ENCODE measurements around the gene VWA7. TPM values are rescaled to one million over a fixed set of nuclear protein-coding genes. Genes with fewer than 3 reads are reported as not detected.

Gene VWA7
- polyA plus RNA-seq, 1 of the 3 experiments (the other 2 are of a cell fraction), result 0.56 TPM

- Histone ChIP-seq H3K36me3 (replicated peaks in 1 of 2; ENCODE audit: control insufficient read depth in 1 of 2, insufficient read depth in 2 of 2, low read length in 1 of 2) (no peaks in the 10 kb centered on the region), H3K4me2 (peak overlapping the region; percentile 74), H3K9me2 (no peaks in the 10 kb centered on the region), H3K4me1 (ENCODE audit: control insufficient read depth in 1 of 2, insufficient read depth in 2 of 2, low read depth in 1 of 2, low read length in 1 of 2) (peaks cover 7 to 9% of the 10 kb centered on the region in 2 experiments; a peak in 2 of 4 replicates), H3K79me2 (ENCODE audit: insufficient read depth) (peaks cover 23% of the 10 kb centered on the region), H4K20me1 (ENCODE audit: insufficient read depth) (no peaks in the 10 kb centered on the region), H3K27ac (ENCODE audit: low read depth in 2 of 2, low read length in 1 of 2) (peak overlapping the region; percentile 86 to 90), H3K4me3 (ENCODE audit: low read depth in 2 of 2, low read length in 1 of 2) (peak overlapping the region; percentile 37 to 57), H3K9me3 (no peaks in the 10 kb centered on the region), H2AFZ (ENCODE audit: low read depth) (peak overlapping the region; percentile 93), H3K9ac (peak overlapping the region; percentile 73), H3F3A (replicated peaks; ENCODE audit: insufficient read depth) (peaks cover 8% of the 10 kb centered on the region), H3K27me3 (ENCODE audit: insufficient read depth) (no peaks in the 10 kb centered on the region)
- DNase-seq, result no peak
- POLR2A ChIA-PET, result interaction anchor here (0.6 to 2.2 kb wide), 9 partner anchors 12 to 228 kb away, joined by 3 to 10 read pairs (median 3); partner anchors contain the start of genes ABHD16A, DDAH2, HSPA1A and HSPA1L
- WGBS (ENCODE audit: low lambda C conversion rate), result 6% methylated on average over 6 of the region's 13 CpGs
- CTCF ChIA-PET, result interaction anchor here (0.7 to 1.5 kb wide), 4 partner anchors 12 to 146 kb away, joined by 3 to 4 read pairs (median 3); partner anchors contain the start of gene VARS1
- TF ChIP-seq ELF1 (IDR thresholded peaks at IDR 0.05) (no peak), FOXJ3 (CRISPR knock-in tag; IDR thresholded peaks at IDR 0.05) (no peak), MXI1 (IDR thresholded peaks at IDR 0.05; ENCODE audit: low read depth, low read length) (no peak), SMC3 (IDR thresholded peaks at IDR 0.05; ENCODE audit: low read depth, low read length) (no peak), TAF1 (IDR thresholded peaks at IDR 0.05; ENCODE audit: borderline replicate concordance, low read depth, low read length) (peak; percentile 26; the same call in 1 of the 2 replicates), NRF1 (IDR thresholded peaks at IDR 0.05; ENCODE audit: low read depth, low read length) (no peak), RFX5 (IDR thresholded peaks at IDR 0.05; ENCODE audit: low read length) (no peak), CHD2 (IDR thresholded peaks at IDR 0.05; ENCODE audit: low read length, partially characterized antibody) (no peak), GABPA (IDR thresholded peaks at IDR 0.05; ENCODE audit: low read depth) (0 out of 2 replicates have a peak, but pooled peaks have one; percentile 4), FOXM1 (IDR thresholded peaks at IDR 0.05; ENCODE audit: low read depth) (no peak), IRF3 (IDR thresholded peaks at IDR 0.05; ENCODE audit: low read depth, low read length) (no peak), EZH2phosphoT487 (IDR thresholded peaks at IDR 0.05; ENCODE audit: borderline replicate concordance, low read depth) (no peak), RAD21 (IDR thresholded peaks at IDR 0.05; ENCODE audit: low read length) (no peak), NFIC (IDR thresholded peaks at IDR 0.05; ENCODE audit: borderline replicate concordance) (peak; percentile 26; the same call in 1 of the 2 replicates), SIN3A (IDR thresholded peaks at IDR 0.05; ENCODE audit: borderline replicate concordance, low read depth, low read length) (no peak), EP300 (IDR thresholded peaks at IDR 0.05; ENCODE audit: borderline replicate concordance in 1 of 2, low read depth in 1 of 2, low read length in 1 of 2) (no peak)
- TF ChIP-seq, protein P1, sequence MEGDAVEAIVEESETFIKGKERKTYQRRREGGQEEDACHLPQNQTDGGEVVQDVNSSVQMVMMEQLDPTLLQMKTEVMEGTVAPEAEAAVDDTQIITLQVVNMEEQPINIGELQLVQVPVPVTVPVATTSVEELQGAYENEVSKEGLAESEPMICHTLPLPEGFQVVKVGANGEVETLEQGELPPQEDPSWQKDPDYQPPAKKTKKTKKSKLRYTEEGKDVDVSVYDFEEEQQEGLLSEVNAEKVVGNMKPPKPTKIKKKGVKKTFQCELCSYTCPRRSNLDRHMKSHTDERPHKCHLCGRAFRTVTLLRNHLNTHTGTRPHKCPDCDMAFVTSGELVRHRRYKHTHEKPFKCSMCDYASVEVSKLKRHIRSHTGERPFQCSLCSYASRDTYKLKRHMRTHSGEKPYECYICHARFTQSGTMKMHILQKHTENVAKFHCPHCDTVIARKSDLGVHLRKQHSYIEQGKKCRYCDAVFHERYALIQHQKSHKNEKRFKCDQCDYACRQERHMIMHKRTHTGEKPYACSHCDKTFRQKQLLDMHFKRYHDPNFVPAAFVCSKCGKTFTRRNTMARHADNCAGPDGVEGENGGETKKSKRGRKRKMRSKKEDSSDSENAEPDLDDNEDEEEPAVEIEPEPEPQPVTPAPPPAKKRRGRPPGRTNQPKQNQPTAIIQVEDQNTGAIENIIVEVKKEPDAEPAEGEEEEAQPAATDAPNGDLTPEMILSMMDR (IDR thresholded peaks at IDR 0.05), result no peak
These were observed 49.7 kb upstream of the VWA7 start for GRCh38 chr6:31826793-31827285.

Data from SK-N-SH (cell line).